Measurements from ENCODE around the gene RGPD8. TPM values are rescaled to one million over a fixed set of nuclear protein-coding genes. Genes with fewer than 3 reads are reported as not detected.

Gene RGPD8
- total RNA-seq, 2 experiments from 2014 or later: 61.1 to 65.9 TPM

- Mint-ChIP-seq H3K36me3 (ENCODE audit: low read depth) (no peaks in the 10 kb centered on the region), H3K4me3 (no peak overlapping the region), H3K27me3 (no peaks in the 10 kb centered on the region), H3K4me1 (ENCODE audit: low read depth) (no peaks in the 10 kb centered on the region), H3K27ac (no peak overlapping the region), H3K9me3 (no peaks in the 10 kb centered on the region)
- Histone ChIP-seq H3K9me3 (ENCODE audit: control insufficient read depth in 1 of 2, insufficient read depth in 1 of 2, low read length in 2 of 2) (no peaks in the 10 kb centered on the region), H3K36me3 (ENCODE audit: insufficient read depth, low read length) (no peaks in the 10 kb centered on the region), H3K27ac (ENCODE audit: low read depth in 1 of 2, low read length in 2 of 2) (no peak overlapping the region), H3K4me1 (ENCODE audit: insufficient read depth, low read length) (no peaks in the 10 kb centered on the region), H3K4me3 (ENCODE audit: low read length) (no peak overlapping the region), H3K27me3 (ENCODE audit: control insufficient read depth in 1 of 2, insufficient read depth in 2 of 2, low read length in 2 of 2) (no peaks in the 10 kb centered on the region)
- intact Hi-C loops (cut with DNase I, micrococcal nuclease): no loop called here
- ChIA-PET POLR2A (no interaction called here), CTCF (no interaction called here)
- DNase-seq (no peak), ATAC-seq (ENCODE audit: poor library complexity) (no peak)
- no peak for TF ChIP-seq CTCF (IDR thresholded peaks at IDR 0.05)
Measured at GRCh38 chr2:112345030-112346027, 88.1 kb downstream of the RGPD8 start.

GRCh38 chr2:112343827-112344585 is 89.4 kb downstream of the RGPD8 start:
- ChIA-PET POLR2A (no interaction called here), CTCF (no interaction called here)
- no peaks in the 10 kb centered on the region for H3K9me3 Mint-ChIP-seq
- H3K9me3 ChIP-seq (ENCODE audit: control insufficient read depth in 1 of 2, insufficient read depth in 1 of 2, low read length in 2 of 2): no peaks in the 10 kb centered on the region
- H3K4me3 ChIP-seq (ENCODE audit: low read length): no peak overlapping the region
- no peaks in the 10 kb centered on the region for H3K27me3 ChIP-seq (ENCODE audit: control insufficient read depth in 1 of 2, insufficient read depth in 2 of 2, low read length in 2 of 2)
- H3K27ac Mint-ChIP-seq: no peak overlapping the region
- H3K4me1 Mint-ChIP-seq (ENCODE audit: low read depth): no peaks in the 10 kb centered on the region
- H3K36me3 ChIP-seq (ENCODE audit: insufficient read depth, low read length): no peaks in the 10 kb centered on the region
- no peak for ATAC-seq (ENCODE audit: poor library complexity)
- no peak for TF ChIP-seq CTCF (IDR thresholded peaks at IDR 0.05)
- intact Hi-C loops (cut with DNase I, micrococcal nuclease): no loop called here
- H3K36me3 Mint-ChIP-seq (ENCODE audit: low read depth): no peaks in the 10 kb centered on the region
- H3K4me1 ChIP-seq (ENCODE audit: insufficient read depth, low read length): no peaks in the 10 kb centered on the region
- H3K27me3 Mint-ChIP-seq: no peaks in the 10 kb centered on the region
- DNase-seq: no peak
- no peak overlapping the region for H3K27ac ChIP-seq (ENCODE audit: low read depth in 1 of 2, low read length in 2 of 2)
- H3K4me3 Mint-ChIP-seq: no peak overlapping the region

GRCh38 chr2:112342067-112342550 is 91.3 kb downstream of the RGPD8 start:
- no peaks in the 10 kb centered on the region for H3K4me1 ChIP-seq (ENCODE audit: insufficient read depth, low read length)
- ChIA-PET POLR2A (no interaction called here), CTCF (no interaction called here)

More at GRCh38 chr2:112342067-112342550, 91.3 kb downstream of the RGPD8 start:
- H3K4me3 Mint-ChIP-seq: no peak overlapping the region
- H3K27me3 Mint-ChIP-seq: no peaks in the 10 kb centered on the region
- H3K36me3 Mint-ChIP-seq (ENCODE audit: low read depth): no peaks in the 10 kb centered on the region
- no peaks in the 10 kb centered on the region for H3K4me1 Mint-ChIP-seq (ENCODE audit: low read depth)
- Histone ChIP-seq H3K36me3 (ENCODE audit: insufficient read depth, low read length) (no peaks in the 10 kb centered on the region), H3K27ac (ENCODE audit: low read depth in 1 of 2, low read length in 2 of 2) (no peak overlapping the region), H3K9me3 (ENCODE audit: control insufficient read depth in 1 of 2, insufficient read depth in 1 of 2, low read length in 2 of 2) (no peaks in the 10 kb centered on the region), H3K27me3 (ENCODE audit: control insufficient read depth in 1 of 2, insufficient read depth in 2 of 2, low read length in 2 of 2) (no peaks in the 10 kb centered on the region), H3K4me3 (ENCODE audit: low read length) (no peak overlapping the region)
- H3K9me3 Mint-ChIP-seq: no peaks in the 10 kb centered on the region
- no peak for DNase-seq
- no peak for TF ChIP-seq CTCF (IDR thresholded peaks at IDR 0.05)
- intact Hi-C loops (cut with DNase I, micrococcal nuclease): no loop called here
- H3K27ac Mint-ChIP-seq: no peak overlapping the region
- ATAC-seq (ENCODE audit: poor library complexity): no peak
